ENCODE measurements around the gene ZNHIT2.

The ZNHIT2 gene

GRCh38 chr11:65069217-65069616 lies 48.3 kb downstream of the ZNHIT2 start:
- no peak for DNase-seq

DNA sequence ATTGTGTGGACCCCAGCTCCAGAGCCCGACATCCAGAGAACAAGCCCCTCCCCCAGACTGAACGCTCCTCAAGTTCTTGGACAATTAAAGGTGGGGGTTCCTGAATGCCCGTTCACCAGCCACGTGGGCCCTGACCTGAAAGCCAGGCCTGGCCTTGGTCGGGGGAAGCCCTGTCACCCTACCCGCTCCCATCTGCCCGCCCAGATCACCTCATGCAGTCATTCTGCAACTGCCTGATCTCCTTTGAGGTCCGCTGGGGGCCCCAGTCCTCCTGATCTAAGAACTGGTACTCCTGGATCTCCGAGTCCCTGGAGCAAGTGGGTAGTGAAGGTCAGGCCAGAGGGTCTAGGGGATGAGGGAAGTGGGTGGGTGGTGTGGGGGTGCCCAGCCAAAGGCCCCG lies 50.1 kb downstream of the ZNHIT2 start:
- no peak for DNase-seq

GRCh38 chr11:65066805-65067291 lies 50.7 kb downstream of the ZNHIT2 start:
- no peak for DNase-seq

All from activated CD4-positive, CD25-positive, alpha-beta regulatory T cell (primary cell).